ENCODE results near the gene GPR82.

GPR82 gene

DNA sequence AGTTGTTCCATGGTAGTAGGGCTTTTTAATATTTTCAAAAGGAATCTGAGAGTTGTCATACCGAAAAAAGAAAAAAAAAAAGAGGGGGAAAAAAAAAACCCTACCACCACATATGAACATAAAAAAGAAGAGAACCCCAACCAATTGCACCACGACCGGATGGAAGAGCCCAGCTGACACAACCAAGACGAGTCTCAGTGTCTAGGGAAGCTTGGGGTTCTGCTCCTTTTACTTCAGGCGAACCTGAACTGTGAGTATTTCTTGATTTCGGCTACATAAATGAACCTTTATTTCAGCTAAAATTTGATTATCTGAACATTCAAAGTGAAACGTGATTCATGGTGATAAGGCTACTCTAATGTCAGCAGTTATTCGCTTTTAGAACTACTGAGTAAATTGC lies 35.1 kb upstream of the GPR82 start, which contains the start of gene GPR34:
GPR34 (plus strand) TSS at position 139 of the 400 bp plus-strand sequence. CDS start 6,661 bp downstream, outside the sequence.
- DNase-seq (ENCODE audit: low spot score) = no peak
- TF ChIP-seq, protein P1, sequence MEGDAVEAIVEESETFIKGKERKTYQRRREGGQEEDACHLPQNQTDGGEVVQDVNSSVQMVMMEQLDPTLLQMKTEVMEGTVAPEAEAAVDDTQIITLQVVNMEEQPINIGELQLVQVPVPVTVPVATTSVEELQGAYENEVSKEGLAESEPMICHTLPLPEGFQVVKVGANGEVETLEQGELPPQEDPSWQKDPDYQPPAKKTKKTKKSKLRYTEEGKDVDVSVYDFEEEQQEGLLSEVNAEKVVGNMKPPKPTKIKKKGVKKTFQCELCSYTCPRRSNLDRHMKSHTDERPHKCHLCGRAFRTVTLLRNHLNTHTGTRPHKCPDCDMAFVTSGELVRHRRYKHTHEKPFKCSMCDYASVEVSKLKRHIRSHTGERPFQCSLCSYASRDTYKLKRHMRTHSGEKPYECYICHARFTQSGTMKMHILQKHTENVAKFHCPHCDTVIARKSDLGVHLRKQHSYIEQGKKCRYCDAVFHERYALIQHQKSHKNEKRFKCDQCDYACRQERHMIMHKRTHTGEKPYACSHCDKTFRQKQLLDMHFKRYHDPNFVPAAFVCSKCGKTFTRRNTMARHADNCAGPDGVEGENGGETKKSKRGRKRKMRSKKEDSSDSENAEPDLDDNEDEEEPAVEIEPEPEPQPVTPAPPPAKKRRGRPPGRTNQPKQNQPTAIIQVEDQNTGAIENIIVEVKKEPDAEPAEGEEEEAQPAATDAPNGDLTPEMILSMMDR (IDR thresholded peaks at IDR 0.05; ENCODE audit: extremely low read depth, missing control alignments) = no peak

DNA sequence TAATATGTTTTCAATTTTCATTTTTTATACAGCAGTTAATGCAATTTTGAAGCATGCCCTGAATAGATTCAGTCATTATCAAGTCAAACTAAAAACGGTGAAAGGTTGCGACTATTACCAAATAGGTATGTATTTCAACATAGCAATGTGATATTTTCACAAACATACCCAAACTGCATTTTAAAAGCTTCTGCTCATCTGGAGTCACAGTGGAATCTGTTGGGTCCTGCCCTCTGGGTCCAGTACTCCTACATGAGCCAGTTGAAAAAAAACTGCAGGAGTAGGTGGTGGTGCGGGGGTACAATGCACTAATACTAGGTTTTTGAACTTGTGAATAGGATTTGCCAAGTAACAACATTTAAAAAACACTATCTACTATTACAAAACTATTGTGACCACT lies 34.3 kb upstream of the GPR82 start:
- TF ChIP-seq, protein P1 (IDR thresholded peaks at IDR 0.05; ENCODE audit: extremely low read depth, missing control alignments) = no peak
- DNase-seq (ENCODE audit: low spot score) = no peak

DNA sequence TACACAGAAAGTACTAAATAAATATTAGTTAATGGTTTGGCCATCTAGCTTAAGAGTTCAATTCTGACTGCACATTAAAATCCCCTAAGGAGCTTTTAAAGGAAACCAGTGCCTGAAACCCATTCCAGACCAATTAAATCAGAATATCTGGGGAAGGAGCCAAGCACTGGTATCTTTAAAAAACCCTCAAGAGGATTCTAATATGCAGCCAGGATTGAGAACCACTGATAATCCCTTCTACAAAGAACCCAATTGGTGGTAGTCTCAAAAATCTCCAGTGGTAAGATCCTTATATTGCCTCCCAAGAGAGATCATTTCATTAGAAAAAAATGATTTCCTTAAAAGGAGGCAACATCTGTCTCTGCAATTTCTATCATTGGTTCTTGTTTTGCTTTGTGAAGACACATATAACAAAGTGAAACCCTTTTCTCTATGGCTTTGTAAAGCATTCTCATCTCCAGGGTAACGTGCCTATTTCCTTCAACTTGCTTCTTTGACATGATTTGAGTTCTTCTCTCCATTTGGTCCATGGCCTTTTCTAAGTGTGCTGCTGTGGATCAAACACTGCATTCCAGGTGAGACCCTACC lies 31.7 kb upstream of the GPR82 start:
- no peak for DNase-seq (ENCODE audit: low spot score)
- TF ChIP-seq, protein P1 (IDR thresholded peaks at IDR 0.05; ENCODE audit: extremely low read depth, missing control alignments) = no peak

DNA sequence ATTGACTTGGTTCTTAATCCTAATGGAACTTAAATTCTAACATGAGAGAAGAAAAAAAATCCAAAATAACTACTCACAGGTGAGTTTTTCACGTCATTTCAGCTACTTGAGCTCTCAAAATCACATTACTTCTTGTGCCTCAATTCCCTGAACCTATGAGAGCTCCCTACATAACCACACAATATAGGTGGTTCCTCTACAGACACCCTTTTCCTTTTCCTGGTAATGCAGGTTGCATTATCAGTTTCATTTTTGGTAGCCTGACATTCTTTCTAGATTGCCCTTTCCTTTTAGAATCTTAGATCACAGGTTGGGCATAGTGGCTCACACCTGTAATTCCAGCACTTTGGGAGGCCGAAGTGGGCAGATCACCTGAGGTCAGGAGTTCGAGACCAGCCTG lies 31.0 kb upstream of the GPR82 start:
- TF ChIP-seq, protein P1 (IDR thresholded peaks at IDR 0.05; ENCODE audit: extremely low read depth, missing control alignments) = no peak
- no peak for DNase-seq (ENCODE audit: low spot score)

DNA sequence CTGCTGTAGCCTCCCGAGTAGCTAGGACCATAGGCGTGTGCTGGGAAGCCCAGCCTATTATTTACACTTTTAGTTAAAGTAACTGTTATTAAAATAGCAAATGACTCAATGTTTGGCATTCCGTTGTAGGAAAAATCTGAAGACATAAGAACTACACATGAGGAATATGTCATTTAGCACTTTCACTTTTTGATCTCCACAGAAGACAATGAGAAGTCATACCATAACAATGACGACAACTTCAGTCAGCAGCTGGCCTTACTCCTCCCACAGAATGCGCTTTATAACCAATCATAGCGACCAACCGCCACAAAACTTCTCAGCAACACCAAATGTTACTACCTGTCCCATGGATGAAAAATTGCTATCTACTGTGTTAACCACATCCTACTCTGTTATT lies 28.6 kb upstream of the GPR82 start:
- TF ChIP-seq, protein P1 (IDR thresholded peaks at IDR 0.05; ENCODE audit: extremely low read depth, missing control alignments) = no peak
- no peak for DNase-seq (ENCODE audit: low spot score)

DNA sequence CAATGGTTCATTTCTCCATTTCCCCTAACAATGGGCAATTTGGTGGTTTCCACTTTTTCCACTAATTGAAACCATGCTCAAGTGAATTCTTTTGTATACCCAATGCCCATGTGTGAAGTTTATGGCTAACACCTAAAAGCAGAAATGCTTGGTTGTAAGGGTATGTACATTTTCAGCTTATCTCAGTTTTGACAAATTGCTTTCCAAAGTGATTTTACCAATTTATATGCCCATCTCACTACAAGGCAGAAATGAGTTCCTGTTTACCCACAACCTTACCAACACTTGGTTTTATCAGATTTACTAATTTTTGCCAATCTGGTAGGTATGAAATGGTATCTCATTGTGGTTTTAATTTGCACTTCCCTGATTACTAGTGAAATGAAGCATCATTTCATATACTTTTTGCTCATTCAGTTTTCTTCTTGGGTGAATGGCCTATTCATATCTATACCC lies 20.4 kb upstream of the GPR82 start:
- TF ChIP-seq, protein P1 (IDR thresholded peaks at IDR 0.05; ENCODE audit: extremely low read depth, missing control alignments) = no peak
- DNase-seq (ENCODE audit: low spot score) = no peak

DNA sequence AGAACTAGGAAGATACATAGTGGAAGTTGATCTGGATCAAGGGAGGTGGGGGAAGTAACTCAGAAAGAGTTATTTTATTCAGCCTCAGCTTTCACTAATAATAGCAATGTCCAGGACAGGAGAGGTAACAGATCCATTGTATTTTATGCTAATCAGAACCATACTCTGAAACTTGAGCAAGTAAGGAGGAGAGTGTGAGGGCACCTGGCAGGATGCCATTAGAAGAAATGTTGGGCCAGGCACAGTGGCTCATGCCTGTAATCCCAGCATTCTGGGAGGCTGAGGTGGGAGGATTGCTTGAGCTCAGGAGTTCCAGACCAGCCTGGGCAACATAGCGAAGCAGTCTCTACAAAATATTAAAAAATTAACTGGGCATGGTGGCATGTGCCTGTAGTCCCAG lies 18.9 kb upstream of the GPR82 start:
- TF ChIP-seq, protein P1 (IDR thresholded peaks at IDR 0.05; ENCODE audit: extremely low read depth, missing control alignments) = no peak
- DNase-seq (ENCODE audit: low spot score) = no peak

Data from GM20000 (cell line).